ENCODE measurements around the gene PI4KA. TPM values are rescaled to one million over a fixed set of nuclear protein-coding genes. Genes with fewer than 3 reads are reported as not detected.
"Not testable (repeated sequence)": the region's sequence is repeated elsewhere in the genome, so short reads cannot be mapped to it uniquely, and the experiment has no call there.

PI4KA gene
- total RNA-seq, 1 donor from 2014 or later: 80.4 TPM

GRCh38 chr22:20690586-20691317 is 167.9 kb downstream of the PI4KA start:
- H3K27me3 Mint-ChIP-seq (ENCODE audit: insufficient read depth); H3K4me3 Mint-ChIP-seq; intact Hi-C loops (cut with micrococcal nuclease); DNase-seq (ENCODE audit: low spot score); H3K9me3 Mint-ChIP-seq; H3K27ac Mint-ChIP-seq; H3K36me3 Mint-ChIP-seq (ENCODE audit: low read depth); H3K4me1 Mint-ChIP-seq (ENCODE audit: low read depth): not testable (repeated sequence)

- H3K27ac Mint-ChIP-seq; H3K4me1 Mint-ChIP-seq (ENCODE audit: low read depth); DNase-seq (ENCODE audit: low spot score); H3K27me3 Mint-ChIP-seq (ENCODE audit: insufficient read depth); H3K9me3 Mint-ChIP-seq; H3K36me3 Mint-ChIP-seq (ENCODE audit: low read depth); intact Hi-C loops (cut with micrococcal nuclease); H3K4me3 Mint-ChIP-seq: not testable (repeated sequence)
These were observed 171.0 kb downstream of the PI4KA start for GRCh38 chr22:20687356-20688172.

DNA sequence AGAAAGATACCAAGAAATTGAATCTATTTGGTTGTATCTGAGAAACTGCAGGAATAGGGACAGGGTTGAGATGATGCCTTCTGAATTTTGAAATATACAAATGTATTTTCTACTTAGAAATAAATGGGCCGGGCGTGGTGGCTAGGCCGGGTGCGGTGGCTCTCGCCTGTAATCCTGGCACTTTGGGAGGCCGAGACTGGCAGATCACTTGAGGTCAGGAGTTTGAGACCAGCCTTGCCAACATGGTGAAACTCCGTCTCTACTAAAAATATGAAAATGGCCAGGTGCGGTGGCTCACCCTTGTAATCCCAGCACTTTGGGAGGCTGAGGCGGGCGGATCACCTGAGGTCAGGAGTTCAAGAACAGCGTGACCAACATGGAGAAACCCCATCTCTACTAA is 172.8 kb downstream of the PI4KA start:
- DNase-seq (ENCODE audit: low spot score): not testable (repeated sequence)

DNA sequence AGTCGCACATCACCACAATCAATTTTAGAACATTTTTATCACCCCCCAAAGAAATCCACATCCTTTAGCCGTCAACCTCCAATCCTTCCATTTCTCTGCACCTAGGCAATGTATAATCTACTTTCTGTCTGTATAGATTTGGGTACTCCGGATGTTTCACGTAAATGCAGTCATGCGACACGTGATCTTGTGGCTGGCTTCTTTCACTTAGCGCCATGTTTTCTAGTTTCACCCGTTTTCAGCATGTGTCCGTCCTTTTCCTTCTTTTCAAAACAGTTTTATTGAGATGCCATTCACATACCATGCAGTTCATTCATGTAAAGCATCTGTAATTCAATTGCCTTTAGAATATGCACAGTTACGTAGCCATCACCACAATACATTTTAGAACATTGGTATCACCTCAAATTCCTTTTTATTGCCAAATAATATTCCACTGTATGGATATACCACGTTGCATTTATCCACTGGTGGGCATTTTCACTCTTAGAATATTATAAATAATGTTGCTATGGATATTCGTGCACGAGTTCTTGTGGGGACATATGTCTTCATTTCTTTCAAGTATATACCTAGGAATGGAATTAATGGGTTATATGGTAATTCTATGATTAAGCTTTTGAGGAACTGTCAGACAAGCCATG is 179.7 kb downstream of the PI4KA start:
- intact Hi-C loops (cut with micrococcal nuclease); H3K36me3 Mint-ChIP-seq (ENCODE audit: low read depth); H3K4me1 Mint-ChIP-seq (ENCODE audit: low read depth); DNase-seq (ENCODE audit: low spot score); H3K27ac Mint-ChIP-seq; H3K4me3 Mint-ChIP-seq; H3K9me3 Mint-ChIP-seq: not testable (repeated sequence)
- H3K27me3 Mint-ChIP-seq (ENCODE audit: insufficient read depth): peaks cover 33% of the 10 kb centered on the region

More for the DNA sequence above, 172.8 kb downstream of the PI4KA start:
- H3K27me3 Mint-ChIP-seq (ENCODE audit: insufficient read depth); H3K4me1 Mint-ChIP-seq (ENCODE audit: low read depth); intact Hi-C loops (cut with micrococcal nuclease); H3K36me3 Mint-ChIP-seq (ENCODE audit: low read depth); H3K9me3 Mint-ChIP-seq; H3K27ac Mint-ChIP-seq; H3K4me3 Mint-ChIP-seq: not testable (repeated sequence)

DNA sequence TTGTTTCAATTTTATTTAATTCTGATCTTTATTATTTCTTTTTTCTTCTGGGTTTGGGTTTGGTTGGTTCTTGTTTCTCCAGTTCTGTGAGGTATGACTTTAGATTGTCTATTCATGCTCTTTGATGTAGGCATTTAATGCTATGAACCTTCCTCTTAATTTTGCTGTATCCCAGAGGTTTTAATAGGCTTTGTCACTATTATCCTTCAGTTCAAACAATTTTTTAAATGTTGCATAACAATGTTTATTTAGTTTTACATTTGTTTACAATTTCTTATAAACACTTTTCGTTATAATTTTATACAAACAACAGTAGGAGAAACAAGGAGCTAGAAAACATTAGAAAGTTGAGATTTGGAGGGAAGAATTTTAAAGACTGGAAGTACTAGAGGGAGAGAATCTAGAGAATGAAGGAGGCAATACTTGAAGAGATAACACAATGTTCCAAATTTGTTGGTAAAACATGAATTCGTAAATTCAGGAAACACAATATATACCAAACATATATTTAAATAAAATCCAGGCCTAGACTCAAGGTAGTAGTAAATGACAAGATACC is 180.8 kb downstream of the PI4KA start:
- peaks cover 33% of the 10 kb centered on the region for H3K27me3 Mint-ChIP-seq (ENCODE audit: insufficient read depth)
- intact Hi-C loops (cut with micrococcal nuclease): no loop called here

DNA sequence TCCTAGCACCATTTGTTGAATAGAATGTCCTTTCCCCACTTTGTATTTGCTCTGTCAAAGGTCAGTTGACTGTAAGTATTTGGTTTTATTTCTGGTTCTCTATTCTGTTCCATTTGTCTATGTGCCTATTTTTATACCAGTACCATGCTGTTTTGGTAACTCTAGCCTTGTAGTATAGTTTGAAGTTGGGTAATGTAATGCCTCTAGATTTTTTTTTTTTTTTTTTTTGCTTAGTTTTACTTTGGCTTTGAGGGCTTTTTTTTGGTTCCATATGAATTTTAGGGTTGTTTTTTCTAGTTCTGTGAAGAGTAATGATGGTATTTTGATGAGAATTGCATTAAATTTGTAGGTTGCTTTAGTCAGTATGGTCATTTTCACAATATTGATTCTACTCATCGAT is 183.0 kb downstream of the PI4KA start:
- H3K36me3 Mint-ChIP-seq (ENCODE audit: low read depth); H3K4me1 Mint-ChIP-seq (ENCODE audit: low read depth); H3K9me3 Mint-ChIP-seq; intact Hi-C loops (cut with micrococcal nuclease); H3K27ac Mint-ChIP-seq; DNase-seq (ENCODE audit: low spot score); H3K4me3 Mint-ChIP-seq: not testable (repeated sequence)
- H3K27me3 Mint-ChIP-seq (ENCODE audit: insufficient read depth): peaks cover 39% of the 10 kb centered on the region

More for the DNA sequence above, 180.8 kb downstream of the PI4KA start:
- H3K4me1 Mint-ChIP-seq (ENCODE audit: low read depth): no peaks in the 10 kb centered on the region
- DNase-seq (ENCODE audit: low spot score): no peak
- no peak overlapping the region for H3K4me3 Mint-ChIP-seq
- no peaks in the 10 kb centered on the region for H3K36me3 Mint-ChIP-seq (ENCODE audit: low read depth)
- H3K27ac Mint-ChIP-seq: no peak overlapping the region
- H3K9me3 Mint-ChIP-seq: no peaks in the 10 kb centered on the region

- intact Hi-C loops (cut with micrococcal nuclease): no loop called here
- Mint-ChIP-seq H3K36me3 (ENCODE audit: low read depth) (no peaks in the 10 kb centered on the region), H3K4me1 (ENCODE audit: low read depth) (no peaks in the 10 kb centered on the region), H3K4me3 (no peak overlapping the region), H3K27ac (no peak overlapping the region), H3K27me3 (ENCODE audit: insufficient read depth) (peaks cover 40% of the 10 kb centered on the region), H3K9me3 (no peaks in the 10 kb centered on the region)
- no peak for DNase-seq (ENCODE audit: low spot score)
These were observed 183.6 kb downstream of the PI4KA start for GRCh38 chr22:20674998-20675397.

- intact Hi-C loops (cut with micrococcal nuclease): no loop called here
- no peak overlapping the region for H3K4me3 Mint-ChIP-seq
- no peak for DNase-seq (ENCODE audit: low spot score)
- peaks cover 40% of the 10 kb centered on the region for H3K27me3 Mint-ChIP-seq (ENCODE audit: insufficient read depth)
- no peaks in the 10 kb centered on the region for H3K36me3 Mint-ChIP-seq (ENCODE audit: low read depth)
- H3K9me3 Mint-ChIP-seq: no peaks in the 10 kb centered on the region
- no peaks in the 10 kb centered on the region for H3K4me1 Mint-ChIP-seq (ENCODE audit: low read depth)
- no peak overlapping the region for H3K27ac Mint-ChIP-seq
These were observed 185.1 kb downstream of the PI4KA start for GRCh38 chr22:20673295-20674195.

- Mint-ChIP-seq H3K27me3 (ENCODE audit: insufficient read depth) (peaks cover 37% of the 10 kb centered on the region), H3K27ac (no peak overlapping the region), H3K4me1 (ENCODE audit: low read depth) (no peaks in the 10 kb centered on the region), H3K36me3 (ENCODE audit: low read depth) (no peaks in the 10 kb centered on the region), H3K4me3 (no peak overlapping the region), H3K9me3 (no peaks in the 10 kb centered on the region)
- intact Hi-C loops (cut with micrococcal nuclease): no loop called here
- no peak for DNase-seq (ENCODE audit: low spot score)
These were observed 185.9 kb downstream of the PI4KA start for GRCh38 chr22:20672732-20673131.

- no peak for DNase-seq (ENCODE audit: low spot score)
- Mint-ChIP-seq H3K27ac (no peak overlapping the region), H3K9me3 (no peaks in the 10 kb centered on the region), H3K4me1 (ENCODE audit: low read depth) (no peaks in the 10 kb centered on the region), H3K36me3 (ENCODE audit: low read depth) (no peaks in the 10 kb centered on the region), H3K27me3 (ENCODE audit: insufficient read depth) (peaks cover 33% of the 10 kb centered on the region), H3K4me3 (no peak overlapping the region)
- intact Hi-C loops (cut with micrococcal nuclease): no loop called here
These were observed 186.6 kb downstream of the PI4KA start for GRCh38 chr22:20672082-20672424.

GRCh38 chr22:20671409-20672081 is 187.1 kb downstream of the PI4KA start:
- Mint-ChIP-seq H3K4me1 (ENCODE audit: low read depth) (no peaks in the 10 kb centered on the region), H3K4me3 (no peak overlapping the region), H3K27ac (no peak overlapping the region), H3K27me3 (ENCODE audit: insufficient read depth) (peaks cover 28% of the 10 kb centered on the region), H3K36me3 (ENCODE audit: low read depth) (no peaks in the 10 kb centered on the region), H3K9me3 (no peaks in the 10 kb centered on the region)
- intact Hi-C loops (cut with micrococcal nuclease): no loop called here
- no peak for DNase-seq (ENCODE audit: low spot score)

All from activated T-helper 1 cell treated with anti-CD3 and anti-CD28 coated beads, Interleukin-12 subunit alpha, Interleukin-12 subunit beta, Interleukin-2, Interleukin-4 antibody, amounts not matched to agents 30 ng/mL and 10 ng/mL and 1 ng/mL, durations not matched to agents 14 hours and 24 hours and 36 hours (primary cell).